ENCODE results near the gene ZNHIT2.
A peak's percentile ranks its signal among the peaks of the same experiment; 100 is the strongest.

The ZNHIT2 gene

GRCh38 chr11:65066805-65067291 lies 50.7 kb downstream of the ZNHIT2 start:
- Histone ChIP-seq H2AFZ (ENCODE audit: low read depth, low read length) (0 out of 2 replicates have a peak overlapping the region, but pooled peaks have one; percentile 9), H3K9ac (ENCODE audit: low read length) (no peak overlapping the region), H3K79me2 (ENCODE audit: low read length) (no peaks in the 10 kb centered on the region), H3K27ac (ENCODE audit: low read length) (no peak overlapping the region), H3K27me3 (ENCODE audit: low read depth, low read length) (no peaks in the 10 kb centered on the region), H3K36me3 (replicated peaks; ENCODE audit: low read depth, low read length) (no peaks in the 10 kb centered on the region), H3K4me2 (ENCODE audit: low read length) (no peak overlapping the region), H3K4me3 (ENCODE audit: low read length) (no peak overlapping the region), H3K9me3 (ENCODE audit: insufficient read depth, low read length) (no peaks in the 10 kb centered on the region), H3K4me1 (ENCODE audit: low read length) (peaks cover 16% of the 10 kb centered on the region), H4K20me1 (ENCODE audit: insufficient read depth, low read length) (no peaks in the 10 kb centered on the region)
- TF ChIP-seq EZH2phosphoT487 (IDR thresholded peaks at IDR 0.05; ENCODE audit: low read depth), result no peak
- no peak for TF ChIP-seq CTCF (IDR thresholded peaks at IDR 0.05; ENCODE audit: low read depth, low read length)
